H9 (cell line): ENCODE results near the gene ADAMTS16. TPM values are rescaled to one million over a fixed set of nuclear protein-coding genes. Genes with fewer than 3 reads are reported as not detected.
A peak's percentile ranks its signal among the peaks of the same experiment; 100 is the strongest.

ENCODE experiments used
- DNase-seq: peaks from one replicate; pipeline ENCODE4 v3.0.0-alpha.2; 2017
- H2AFZ ChIP-seq: one replicate; pipeline ENCODE4 v1.6.1; 2013; ENCODE audit warnings: mild to moderate bottlenecking, low read length, control low read depth, moderate library complexity
- H2AK5ac ChIP-seq: 2 replicates; pipeline ENCODE4 v1.6.1; 2013; ENCODE audit warnings: low read length, control low read depth, mixed read lengths; ENCODE audit not compliant: insufficient read length
- H2BK120ac ChIP-seq: one replicate; pipeline ENCODE4 v1.6.1; 2013; ENCODE audit warnings: low read depth, mild to moderate bottlenecking, low read length, control low read depth, inconsistent platforms; ENCODE audit not compliant: poor library complexity, severe bottlenecking
- H2BK12ac ChIP-seq: 2 replicates; pipeline ENCODE4 v1.6.1; 2013; ENCODE audit warnings: low read length, control low read depth, mixed read lengths, low read depth; ENCODE audit not compliant: insufficient read length
- H2BK15ac ChIP-seq: 2 replicates; pipeline ENCODE4 v1.6.1; 2013; ENCODE audit warnings: low read depth, low read length, control low read depth
- H2BK20ac ChIP-seq: one replicate; pipeline ENCODE4 v1.6.1; 2013; ENCODE audit warnings: low read depth, mild to moderate bottlenecking, low read length, control low read depth, inconsistent platforms; ENCODE audit not compliant: poor library complexity, severe bottlenecking
- H2BK5ac ChIP-seq: 2 replicates; pipeline ENCODE4 v1.6.1; 2013; ENCODE audit warnings: low read length, control low read depth, mixed read lengths; ENCODE audit not compliant: insufficient read length
- H3K14ac ChIP-seq: 2 replicates; pipeline ENCODE4 v1.6.1; 2013; ENCODE audit warnings: low read length, control low read depth; ENCODE audit not compliant: insufficient read depth
- H3K18ac ChIP-seq: 2 replicates; pipeline ENCODE4 v1.6.1; 2013; ENCODE audit warnings: low read depth, mild to moderate bottlenecking, mixed read lengths, low read length, control low read depth; ENCODE audit not compliant: insufficient read length
- H3K23ac ChIP-seq: 2 replicates; pipeline ENCODE4 v1.6.1; 2013; ENCODE audit warnings: low read length, control low read depth, mixed read lengths, low read depth; ENCODE audit not compliant: insufficient read length
- H3K23me2 ChIP-seq: 2 replicates; pipeline ENCODE4 v1.6.1; 2013; ENCODE audit warnings: low read depth, mild to moderate bottlenecking, mixed read lengths, low read length, control low read depth; ENCODE audit not compliant: insufficient read length, poor library complexity, severe bottlenecking
- H3K27ac ChIP-seq: 2 replicates; pipeline ENCODE4 v1.5.1; 2013; ENCODE audit warnings: low read length, control low read depth, mixed read lengths, low read depth; ENCODE audit not compliant: insufficient read length
- H3K27me3 ChIP-seq: 2 replicates; pipeline ENCODE4 v1.6.1; 2013; ENCODE audit warnings: low read length, control low read depth, inconsistent platforms; ENCODE audit not compliant: insufficient read depth
- H3K4ac ChIP-seq: 2 replicates; pipeline ENCODE4 v1.6.1; 2013; ENCODE audit warnings: low read depth, mild to moderate bottlenecking, control low read depth, inconsistent platforms, low read length, moderate library complexity
- H3K4me1 ChIP-seq: 2 replicates; pipeline ENCODE4 v1.6.1; 2013; ENCODE audit warnings: low read length, control low read depth, inconsistent platforms; ENCODE audit not compliant: insufficient read depth
- H3K4me2 ChIP-seq: 2 replicates; pipeline ENCODE4 v1.6.1; 2013; ENCODE audit warnings: low read length, control low read depth, mixed read lengths; ENCODE audit not compliant: insufficient read length, insufficient read depth
- H3K56ac ChIP-seq: 2 replicates; pipeline ENCODE4 v1.6.1; 2013; ENCODE audit warnings: low read depth, mild to moderate bottlenecking, mixed read lengths, low read length, control low read depth; ENCODE audit not compliant: insufficient read length
- H3K79me1 ChIP-seq: 2 replicates; pipeline ENCODE4 v1.6.1; 2013; ENCODE audit warnings: low read depth, mild to moderate bottlenecking, moderate library complexity, low read length, control low read depth, inconsistent platforms; ENCODE audit not compliant: insufficient read depth, poor library complexity, severe bottlenecking
- H3K79me2 ChIP-seq: 2 replicates; pipeline ENCODE4 v1.6.1; 2013; ENCODE audit warnings: low read length, control low read depth, inconsistent platforms; ENCODE audit not compliant: insufficient read depth
- H3K9ac ChIP-seq: 2 replicates; pipeline ENCODE4 v1.6.1; 2013; ENCODE audit warnings: low read length, control low read depth, mixed read lengths; ENCODE audit not compliant: insufficient read length; ENCODE audit errors: extremely low read depth
- H3K9me3 ChIP-seq: one replicate; pipeline ENCODE4 v1.6.1; 2013; ENCODE audit warnings: low read depth, low read length, inconsistent platforms; ENCODE audit not compliant: control insufficient read depth
- H3T11ph ChIP-seq: one replicate; pipeline ENCODE4 v1.6.1; 2013; ENCODE audit warnings: mild to moderate bottlenecking, low read length, control low read depth, inconsistent platforms
- H4K20me1 ChIP-seq: one replicate; pipeline ENCODE4 v1.6.1; 2013; ENCODE audit not compliant: control insufficient read depth, insufficient read length, insufficient read depth
- H4K5ac ChIP-seq: 2 replicates; pipeline ENCODE4 v1.6.1; 2013; ENCODE audit warnings: low read depth, mild to moderate bottlenecking, mixed read lengths, low read length, control low read depth; ENCODE audit not compliant: insufficient read length
- H4K8ac ChIP-seq: replicated peaks from 2 replicates; pipeline ENCODE4 v1.6.1; 2013; ENCODE audit warnings: low read length, control low read depth, mixed read lengths, low read depth; ENCODE audit not compliant: insufficient read length
- H4K91ac ChIP-seq: 2 replicates; pipeline ENCODE4 v1.6.1; 2013; ENCODE audit warnings: low read depth, mild to moderate bottlenecking, moderate library complexity, mixed read lengths, low read length, control low read depth; ENCODE audit not compliant: insufficient read length
- H3K27ac Mint-ChIP-seq, 3 experiments: 2 replicates in 2 of 3; 3 replicates in 1 of 3; pipeline ENCODE4 v1.8.0; 2020 to 2021; ENCODE audit warnings: mixed read lengths in 3 of 3, mild to moderate bottlenecking in 1 of 3, moderate library complexity in 1 of 3
- H3K27me3 Mint-ChIP-seq: 2 replicates; pipeline ENCODE4 v1.8.0; 2021; ENCODE audit warnings: low read depth, mild to moderate bottlenecking, moderate library complexity, mixed read lengths
- H3K36me3 Mint-ChIP-seq, 3 experiments: 2 replicates in 2 of 3; 3 replicates in 1 of 3; pipeline ENCODE4 v1.8.0; 2020 to 2021; ENCODE audit warnings: low read depth in 3 of 3, mixed read lengths in 3 of 3; ENCODE audit not compliant: insufficient read depth in 1 of 3
- H3K4me1 Mint-ChIP-seq, 2 experiments: 2 replicates each; pipeline ENCODE4 v1.8.0; 2020; ENCODE audit warnings: mixed read lengths in 2 of 2
- H3K4me3 Mint-ChIP-seq, 2 experiments: 2 replicates in 1 of 2; 3 replicates in 1 of 2; pipeline ENCODE4 v1.8.0; 2020 to 2021; ENCODE audit warnings: mild to moderate bottlenecking in 2 of 2, mixed read lengths in 2 of 2, moderate library complexity in 1 of 2
- H3K9me3 Mint-ChIP-seq, 2 experiments: 2 replicates in 1 of 2; 3 replicates in 1 of 2; pipeline ENCODE4 v1.8.0; 2020; ENCODE audit warnings: mild to moderate bottlenecking in 2 of 2, mixed read lengths in 2 of 2, moderate library complexity in 1 of 2
- WGBS: extraction: QIAGEN DNeasy Blood & Tissue Kit; methylation state at CpG from one replicate; pipeline ENCODE4 v1.1.7; 2013; ENCODE audit warnings: missing lambda C conversion rate, low lambda C conversion rate, mixed read lengths; ENCODE audit not compliant: insufficient read length; ENCODE audit errors: extremely low coverage; 5-methylcytosine and 5-hydroxymethylcytosine counted together
- total RNA-seq: library from RNA; stranded (reverse); gene quantifications from 2 replicates; pipeline ENCODE4 v1.2.1, GENCODE V29; 2021
- TF ChIP-seq, protein P1 (sequence below): fragments of 200-600 bp; sonication (generic); conservative IDR thresholded peaks from 3 replicates; pipeline ENCODE4 v1.8.0; 2021; ENCODE audit warnings: antibody characterized with exemption, mild to moderate bottlenecking

The ADAMTS16 gene
- total RNA-seq, 1 experiment from 2014 or later = 4.5 TPM

DNA sequence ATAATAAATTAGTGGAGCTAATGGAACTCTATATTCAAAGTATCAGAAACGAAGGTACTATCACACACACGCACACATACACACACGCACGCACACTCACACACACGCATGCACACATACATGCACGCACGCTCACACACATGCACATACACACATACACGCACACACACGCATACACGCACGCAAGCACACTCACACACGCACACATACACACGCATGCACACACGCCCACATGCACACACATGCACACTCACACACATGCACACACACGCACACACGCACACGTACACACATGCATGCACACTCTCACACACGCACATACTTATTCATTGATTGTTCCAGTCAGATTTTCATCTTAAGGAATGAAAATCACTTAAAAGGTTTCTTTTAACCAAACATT lies 212.5 kb downstream of the ADAMTS16 start:
- TF ChIP-seq, protein P1, sequence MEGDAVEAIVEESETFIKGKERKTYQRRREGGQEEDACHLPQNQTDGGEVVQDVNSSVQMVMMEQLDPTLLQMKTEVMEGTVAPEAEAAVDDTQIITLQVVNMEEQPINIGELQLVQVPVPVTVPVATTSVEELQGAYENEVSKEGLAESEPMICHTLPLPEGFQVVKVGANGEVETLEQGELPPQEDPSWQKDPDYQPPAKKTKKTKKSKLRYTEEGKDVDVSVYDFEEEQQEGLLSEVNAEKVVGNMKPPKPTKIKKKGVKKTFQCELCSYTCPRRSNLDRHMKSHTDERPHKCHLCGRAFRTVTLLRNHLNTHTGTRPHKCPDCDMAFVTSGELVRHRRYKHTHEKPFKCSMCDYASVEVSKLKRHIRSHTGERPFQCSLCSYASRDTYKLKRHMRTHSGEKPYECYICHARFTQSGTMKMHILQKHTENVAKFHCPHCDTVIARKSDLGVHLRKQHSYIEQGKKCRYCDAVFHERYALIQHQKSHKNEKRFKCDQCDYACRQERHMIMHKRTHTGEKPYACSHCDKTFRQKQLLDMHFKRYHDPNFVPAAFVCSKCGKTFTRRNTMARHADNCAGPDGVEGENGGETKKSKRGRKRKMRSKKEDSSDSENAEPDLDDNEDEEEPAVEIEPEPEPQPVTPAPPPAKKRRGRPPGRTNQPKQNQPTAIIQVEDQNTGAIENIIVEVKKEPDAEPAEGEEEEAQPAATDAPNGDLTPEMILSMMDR = no peak
- Histone ChIP-seq H3K4me2 (no peak overlapping the region), H3K79me2 (no peaks in the 10 kb centered on the region), H3K18ac (peak overlapping the region; percentile 12), H3T11ph (no peak overlapping the region), H4K8ac (peak overlapping the region; percentile 56), H3K4ac (no peak overlapping the region), H4K91ac (no peak overlapping the region), H3K23ac (no peak overlapping the region), H2BK15ac (no peak overlapping the region), H3K4me1 (no peaks in the 10 kb centered on the region), H3K9me3 (no peaks in the 10 kb centered on the region), H2BK5ac (no peak overlapping the region), H3K23me2 (no peaks in the 10 kb centered on the region), H2BK120ac (no peak overlapping the region), H3K27me3 (no peaks in the 10 kb centered on the region), H3K27ac (no peak overlapping the region), H3K56ac (no peak overlapping the region), H2BK12ac (no peak overlapping the region), H3K79me1 (no peaks in the 10 kb centered on the region), H3K9ac (no peak overlapping the region), H2AFZ (no peak overlapping the region), H4K20me1 (no peaks in the 10 kb centered on the region), H2BK20ac (no peak overlapping the region), H4K5ac (no peak overlapping the region), H2AK5ac (no peak overlapping the region), H3K14ac (no peak overlapping the region)
- Mint-ChIP-seq H3K4me1 (peaks cover 14 to 17% of the 10 kb centered on the region in 2 experiments), H3K27me3 (no peaks in the 10 kb centered on the region), H3K27ac (no peak overlapping the region), H3K4me3 (no peak overlapping the region), H3K9me3 (no peaks in the 10 kb centered on the region), H3K36me3 (no peaks in the 10 kb centered on the region; a peak in 2 of 7 replicates)
- WGBS = no CpG with 5 or more reads among the region's 18 CpGs
- no peak for DNase-seq
